ENCODE data around the gene VPS11. TPM values are rescaled to one million over a fixed set of nuclear protein-coding genes. Genes with fewer than 3 reads are reported as not detected.

Gene VPS11
- total and polyA plus RNA-seq, 10 donors: 30.1 to 66.7 (median 43.6) TPM

GRCh38 chr11:119027561-119028345 is 39.9 kb upstream of the VPS11 start:
- H3K4me1 ChIP-seq: peaks cover 14 to 68% (median 43%) of the 10 kb centered on the region in 6 donors
- H3K36me3 ChIP-seq: peaks cover 0 to 58% (median 32%) of the 10 kb centered on the region in 6 donors
- H3K27me3 ChIP-seq (replicated peaks in 1 of 7): no peaks in the 10 kb centered on the region
- H3K9me3 ChIP-seq: no peaks in the 10 kb centered on the region
- intact Hi-C loops (cut with DNase I; ENCODE audit: low total_unique reads): no loop called here
- 95 to 100% (median 96%) methylated on average over 8 to 9 of the region's 9 CpGs for WGBS, 5 donors
- peak; percentile 72 for DNase-seq
- no peak overlapping the region for H3K4me3 ChIP-seq
- peak overlapping the region in 2 of 8 donors; percentile 14 to 24 for H3K27ac ChIP-seq
- TF ChIP-seq CTCF (IDR thresholded peaks at IDR 0.05 in 8 of 11, conservative IDR thresholded peaks at IDR 0.05 in 3 of 11) (no peak), POLR2AphosphoS5 (IDR thresholded peaks at IDR 0.05) (no peak), POLR2A (IDR thresholded peaks at IDR 0.05) (no peak)

- Histone ChIP-seq H3K9me3 (no peaks in the 10 kb centered on the region), H3K27ac (peak overlapping the region in 3 of 8 donors; percentile 81 to 87 (median 85)), H3K36me3 (peaks cover 0 to 51% (median 24%) of the 10 kb centered on the region in 6 donors), H3K27me3 (replicated peaks in 1 of 7) (no peaks in the 10 kb centered on the region), H3K4me1 (peaks cover 14 to 62% (median 41%) of the 10 kb centered on the region in 6 donors), H3K4me3 (no peak overlapping the region)
- TF ChIP-seq CTCF (IDR thresholded peaks at IDR 0.05 in 8 of 11, conservative IDR thresholded peaks at IDR 0.05 in 3 of 11): no peak
- no peak for TF ChIP-seq POLR2AphosphoS5 (IDR thresholded peaks at IDR 0.05)
- TF ChIP-seq POLR2A (IDR thresholded peaks at IDR 0.05): no peak
- intact Hi-C loops (cut with DNase I; ENCODE audit: low total_unique reads): no loop called here
- WGBS, 5 donors: 62 to 92% (median 87%) methylated on average over 5 to 9 of the region's 9 CpGs
- DNase-seq: peak; percentile 64
These were observed 39.1 kb upstream of the VPS11 start for GRCh38 chr11:119028346-119029068.

- intact Hi-C loops (cut with DNase I; ENCODE audit: low total_unique reads): no loop called here
These were observed 38.6 kb upstream of the VPS11 start for GRCh38 chr11:119029069-119029339.

More at GRCh38 chr11:119029069-119029339, 38.6 kb upstream of the VPS11 start:
- no peaks in the 10 kb centered on the region for H3K9me3 ChIP-seq
- H3K27me3 ChIP-seq (replicated peaks in 1 of 7): no peaks in the 10 kb centered on the region
- 70 to 95% (median 93%) methylated on average over 1 of the region's 1 CpG for WGBS, 5 donors
- TF ChIP-seq CTCF (IDR thresholded peaks at IDR 0.05 in 8 of 11, conservative IDR thresholded peaks at IDR 0.05 in 3 of 11) (no peak), POLR2A (IDR thresholded peaks at IDR 0.05) (no peak), POLR2AphosphoS5 (IDR thresholded peaks at IDR 0.05) (no peak)
- DNase-seq: peak; percentile 48
- peak overlapping the region in 6 of 8 donors; percentile 26 to 87 (median 80) for H3K27ac ChIP-seq
- peaks cover 14 to 57% (median 40%) of the 10 kb centered on the region in 6 donors for H3K4me1 ChIP-seq
- H3K36me3 ChIP-seq: peaks cover 0 to 46% (median 20%) of the 10 kb centered on the region in 6 donors
- H3K4me3 ChIP-seq: peak overlapping the region in 2 of 8 donors; percentile 77 to 83

Measured in spleen (tissue), 11 donors.